ENCODE data around the gene HSF2.

The HSF2 gene

DNA sequence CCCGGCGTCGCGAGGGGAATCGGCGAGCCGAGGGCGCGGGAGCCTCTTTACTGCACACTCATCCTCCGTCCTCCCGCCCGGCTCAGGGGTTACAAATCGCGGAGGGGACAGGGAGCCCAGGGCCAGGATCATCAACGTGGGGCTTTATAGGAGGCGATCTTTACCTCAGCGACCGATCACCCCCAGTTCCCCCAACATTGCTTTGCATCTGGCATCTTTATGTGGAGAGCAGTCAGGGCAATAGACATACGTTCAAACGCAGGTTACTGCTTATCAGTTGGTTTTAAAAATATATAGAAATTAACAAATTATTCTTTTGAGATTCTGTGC is 634 bp downstream of the HSF2 start:
- DNase-seq (ENCODE audit: low spot score) = peak; percentile 25

- DNase-seq (ENCODE audit: low spot score) = peak; percentile 21
Measured at GRCh38 chr6:122400462-122401089, 1.1 kb downstream of the HSF2 start.

DNA sequence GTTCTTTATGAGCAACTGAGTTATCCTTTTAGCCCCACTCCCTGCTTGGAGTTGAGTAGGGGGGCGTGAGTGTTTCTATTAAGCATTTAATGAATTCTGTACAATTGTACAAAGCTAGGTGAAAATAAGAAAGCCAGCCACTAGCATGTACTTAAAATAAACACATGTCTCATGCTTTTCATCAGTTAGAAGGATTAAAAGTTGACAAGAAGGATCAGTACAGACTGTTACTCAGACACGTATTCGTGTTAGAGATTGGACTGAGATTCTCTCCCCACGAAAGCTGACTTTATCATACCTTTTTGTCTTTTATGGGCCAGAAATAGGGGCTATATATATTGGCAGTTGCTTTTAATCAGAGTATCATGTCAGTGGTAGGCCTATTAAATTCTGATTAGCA is 1.7 kb downstream of the HSF2 start:
- DNase-seq (ENCODE audit: low spot score) = no peak

- DNase-seq (ENCODE audit: low spot score) = no peak
Measured at GRCh38 chr6:122404444-122404843, 5.0 kb downstream of the HSF2 start.

DNA sequence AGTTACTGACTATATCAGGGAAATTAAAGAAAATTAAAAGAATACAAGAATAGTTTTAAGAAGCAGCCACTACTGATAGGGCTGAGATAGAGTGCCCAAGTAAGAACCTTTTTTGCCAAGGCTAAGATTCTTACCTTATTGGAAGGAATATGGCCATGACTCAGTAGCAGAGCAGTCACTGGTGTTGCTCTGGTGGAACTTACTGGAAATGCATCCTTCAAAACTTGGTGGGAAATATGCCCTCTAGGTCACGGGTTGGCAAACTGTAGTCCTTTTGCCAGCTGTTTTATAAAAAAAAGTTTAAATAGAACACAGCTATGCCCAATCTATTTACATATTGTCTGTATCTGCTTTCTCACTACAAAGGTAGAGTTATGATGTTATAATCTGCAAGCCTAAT is 6.0 kb downstream of the HSF2 start:
- no peak for DNase-seq (ENCODE audit: low spot score)

DNA sequence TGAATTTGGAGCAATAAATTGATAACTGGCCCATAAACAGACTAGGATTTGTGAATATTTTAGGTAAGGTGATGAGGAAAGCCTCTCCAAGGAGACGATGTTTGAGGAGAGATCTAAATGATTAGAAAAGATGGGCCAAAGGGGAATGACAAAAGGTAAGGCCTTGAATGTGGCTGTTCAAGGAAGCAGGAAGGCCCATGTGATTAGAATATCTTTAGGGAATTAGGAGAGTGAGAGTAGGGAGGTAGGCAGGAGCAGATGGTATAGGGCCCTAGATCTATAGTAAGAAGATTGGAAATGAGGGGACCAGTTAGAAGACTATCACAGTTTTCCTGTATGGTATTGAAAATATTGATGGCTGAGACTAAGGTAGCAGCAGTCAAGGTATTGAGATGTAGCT is 6.7 kb downstream of the HSF2 start:
- no peak for DNase-seq (ENCODE audit: low spot score)

DNA sequence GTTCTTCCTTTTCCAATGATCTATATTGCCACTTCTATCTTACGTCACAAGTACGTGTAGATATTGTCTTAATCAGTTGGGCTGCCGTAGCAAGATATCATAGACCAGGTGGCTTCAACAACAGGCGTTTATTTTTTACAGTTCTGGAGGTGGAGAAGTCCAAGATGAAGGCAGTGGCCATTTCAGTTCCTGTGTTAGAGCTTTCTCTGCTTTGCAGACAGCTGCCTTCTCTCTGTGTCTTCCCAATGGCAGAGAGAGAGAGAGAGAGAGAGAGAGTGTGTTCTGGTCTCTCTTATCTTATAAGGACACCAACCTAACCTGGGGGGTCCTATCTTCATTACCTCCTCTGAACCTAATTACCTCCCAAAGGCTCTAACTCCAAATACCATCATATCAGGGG is 8.3 kb downstream of the HSF2 start:
- no peak for DNase-seq (ENCODE audit: low spot score)

GRCh38 chr6:122408240-122408639 is 8.8 kb downstream of the HSF2 start:
- no peak for DNase-seq (ENCODE audit: low spot score)

DNA sequence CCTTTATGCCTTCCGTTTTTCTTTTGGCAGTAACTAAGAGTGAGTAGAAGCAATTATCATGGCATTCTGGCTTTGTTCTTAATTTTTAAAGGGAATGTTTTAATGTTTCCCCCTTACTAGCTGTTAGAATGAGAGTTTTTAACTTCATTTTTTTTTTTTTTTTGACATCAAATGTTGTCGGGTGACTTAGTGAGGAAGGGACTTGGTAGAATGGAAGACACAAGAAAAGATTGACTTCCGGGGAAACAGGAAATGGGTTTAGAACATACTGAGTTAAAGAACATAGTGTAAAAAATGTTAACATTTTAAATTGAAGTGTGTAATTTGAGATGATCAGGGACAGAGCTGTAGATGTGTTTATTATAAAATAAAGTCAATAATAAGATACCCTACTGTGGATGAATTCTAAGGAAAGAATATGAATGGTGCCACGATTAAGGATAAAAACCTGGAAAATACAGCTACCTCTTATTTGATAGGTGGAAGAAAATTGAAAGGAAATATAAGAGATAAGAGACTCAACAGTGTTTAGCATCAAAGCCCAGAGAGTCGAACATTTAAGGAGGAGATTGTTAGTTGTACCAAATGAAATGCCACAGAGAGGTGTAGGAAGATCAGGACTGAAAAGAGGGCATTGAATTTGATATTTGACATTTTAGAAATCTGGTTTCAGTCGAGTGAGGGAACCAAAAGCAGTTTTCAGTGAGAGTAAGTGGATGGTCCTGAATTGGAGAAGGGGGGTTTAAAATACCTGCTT is 9.4 kb downstream of the HSF2 start:
- DNase-seq (ENCODE audit: low spot score) = no peak

- DNase-seq (ENCODE audit: low spot score) = no peak
Measured at GRCh38 chr6:122412001-122412400, 12.5 kb downstream of the HSF2 start.

DNA sequence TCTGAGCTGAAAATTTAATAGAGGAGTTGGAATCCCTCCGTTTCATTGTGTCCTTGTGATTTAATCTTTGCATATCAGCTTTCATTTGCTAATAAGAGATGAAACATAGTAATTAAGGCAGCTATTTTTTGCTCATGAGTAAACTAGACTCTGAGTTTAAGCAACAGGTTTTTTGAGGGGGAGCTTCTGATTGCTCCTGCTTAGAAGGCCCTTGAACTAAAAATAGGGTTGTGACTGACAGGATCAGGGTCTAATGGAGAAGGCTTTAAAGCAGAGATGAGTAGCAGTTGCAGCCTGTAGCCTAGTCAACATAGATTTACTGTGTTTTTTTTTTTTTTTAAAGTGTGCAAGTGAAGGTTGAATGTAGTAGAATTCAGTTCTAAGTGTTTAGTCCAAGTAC is 17.4 kb downstream of the HSF2 start:
- no peak for DNase-seq (ENCODE audit: low spot score)

GRCh38 chr6:122422003-122422402 is 22.6 kb downstream of the HSF2 start:
- DNase-seq (ENCODE audit: low spot score) = no peak

GRCh38 chr6:122422614-122423267 is 23.3 kb downstream of the HSF2 start:
- DNase-seq (ENCODE audit: low spot score) = no peak

DNA sequence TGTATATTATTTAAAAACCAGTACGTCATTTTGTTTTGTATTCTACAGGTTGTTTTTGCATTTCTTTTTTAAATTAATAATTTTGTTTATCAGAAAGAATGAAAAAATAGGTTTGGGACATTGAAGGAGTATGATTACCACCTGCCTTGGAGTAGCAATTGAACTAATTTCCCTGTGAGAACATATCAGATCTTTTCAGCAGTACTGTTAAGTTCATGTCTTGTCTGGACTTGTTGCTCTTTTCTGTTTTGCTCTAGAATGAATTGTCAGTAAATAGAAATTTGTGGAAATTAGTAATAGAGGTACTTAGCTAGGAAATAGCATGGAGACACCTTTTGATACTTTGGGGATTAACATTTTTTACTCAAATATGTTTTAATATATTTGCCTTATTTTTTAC is 24.3 kb downstream of the HSF2 start:
- no peak for DNase-seq (ENCODE audit: low spot score)

- DNase-seq (ENCODE audit: low spot score) = no peak
Measured at GRCh38 chr6:122426597-122426996, 27.1 kb downstream of the HSF2 start.

DNA sequence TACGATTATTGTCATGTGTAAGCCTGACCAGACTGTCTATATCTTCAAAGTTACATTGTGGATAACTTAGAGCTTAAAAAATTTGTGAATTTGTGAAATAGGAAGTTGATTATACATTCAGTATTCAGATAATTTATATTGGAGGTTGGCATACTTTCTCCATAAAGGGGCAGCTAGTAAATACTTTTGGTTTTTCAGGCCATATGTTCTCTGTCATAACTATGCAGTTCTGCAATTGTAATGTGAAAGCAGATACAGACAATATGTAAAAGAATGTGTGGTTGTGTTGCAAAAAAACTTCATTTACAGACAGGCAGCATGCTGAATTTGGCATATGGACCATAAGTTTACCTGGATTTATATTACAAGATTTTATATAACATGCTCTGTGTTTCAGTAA is 29.3 kb downstream of the HSF2 start:
- no peak for DNase-seq (ENCODE audit: low spot score)

DNA sequence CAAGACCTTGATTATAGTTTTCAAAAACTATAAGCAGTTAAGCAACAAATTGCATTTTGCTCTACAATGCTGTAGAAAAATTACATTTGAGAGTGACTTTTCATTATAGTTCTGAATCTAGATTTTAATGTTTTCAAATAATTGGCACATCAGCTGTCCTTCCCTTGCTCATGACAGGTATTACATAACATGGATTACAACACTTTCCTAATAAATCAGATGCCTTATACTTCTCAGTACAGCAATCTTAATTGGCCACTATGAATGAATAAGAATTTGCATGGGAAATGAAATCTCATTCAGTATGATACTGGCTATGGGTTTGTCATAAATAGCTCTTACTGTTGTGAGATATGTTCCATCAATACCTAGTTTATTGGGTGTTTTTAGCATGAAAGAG is 29.9 kb downstream of the HSF2 start:
- DNase-seq (ENCODE audit: low spot score) = no peak

GRCh38 chr6:122431780-122432179 is 32.3 kb downstream of the HSF2 start:
- DNase-seq (ENCODE audit: low spot score) = no peak

DNA sequence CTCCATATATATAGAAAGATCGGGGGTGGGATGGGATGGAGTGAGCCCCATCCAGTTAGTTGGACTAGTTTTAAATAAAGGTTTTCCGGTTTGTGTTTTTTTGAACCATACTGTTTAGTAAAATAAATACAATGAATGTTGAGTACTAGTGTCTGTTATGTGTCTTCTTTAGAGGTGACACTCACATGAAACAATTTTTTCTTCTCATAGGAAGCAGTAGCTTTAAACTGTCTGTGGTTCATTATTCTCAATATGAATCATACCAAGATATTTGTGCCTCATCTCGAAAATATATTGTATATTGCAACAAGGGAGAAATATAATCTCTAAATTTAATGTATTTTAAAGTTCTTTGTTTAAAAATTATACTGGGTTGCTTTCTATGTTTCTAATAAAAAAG is 33.4 kb downstream of the HSF2 start:
- no peak for DNase-seq (ENCODE audit: low spot score)

DNA sequence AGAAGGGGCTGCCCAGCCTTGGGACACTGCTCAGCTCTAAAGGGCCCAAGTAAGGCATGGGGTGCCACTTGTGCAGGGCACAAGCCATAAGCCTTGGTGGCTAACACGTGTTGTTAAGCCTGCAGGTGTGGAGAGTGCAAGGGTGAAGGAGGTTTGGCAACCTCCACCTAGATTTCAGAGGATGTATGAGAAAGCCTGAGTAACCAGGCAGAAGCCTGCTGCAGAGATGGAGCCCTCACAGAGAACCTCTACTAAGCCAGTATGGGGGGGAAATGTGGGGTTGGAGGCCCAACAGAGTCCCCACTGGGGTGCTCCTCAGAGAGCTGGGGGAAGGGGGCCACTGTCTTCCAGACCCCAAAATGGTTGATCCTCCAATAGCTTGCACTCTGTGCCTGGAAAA is 39.5 kb downstream of the HSF2 start:
- DNase-seq (ENCODE audit: low spot score) = no peak

DNA sequence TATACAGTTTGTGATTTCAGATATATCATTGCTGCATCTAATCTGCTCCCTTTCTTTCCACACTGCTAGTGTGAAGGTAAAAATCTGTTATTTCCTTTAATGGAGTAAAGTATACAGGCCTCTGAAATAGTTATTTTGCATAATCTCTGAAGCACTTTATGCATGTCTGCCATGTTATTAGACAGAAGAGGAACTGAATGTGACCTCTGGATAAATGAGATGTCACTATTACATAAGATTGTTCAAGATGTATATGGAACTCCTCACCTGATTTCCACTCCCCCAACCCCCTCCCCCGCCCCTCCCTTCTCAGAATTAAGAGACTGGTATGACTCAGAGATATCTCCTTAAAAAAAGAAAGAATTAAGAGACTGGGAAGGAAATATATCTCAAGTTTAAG is 45.8 kb downstream of the HSF2 start:
- no peak for DNase-seq (ENCODE audit: low spot score)

GRCh38 chr6:122449069-122449468 is 49.6 kb downstream of the HSF2 start:
- no peak for DNase-seq (ENCODE audit: low spot score)

DNA sequence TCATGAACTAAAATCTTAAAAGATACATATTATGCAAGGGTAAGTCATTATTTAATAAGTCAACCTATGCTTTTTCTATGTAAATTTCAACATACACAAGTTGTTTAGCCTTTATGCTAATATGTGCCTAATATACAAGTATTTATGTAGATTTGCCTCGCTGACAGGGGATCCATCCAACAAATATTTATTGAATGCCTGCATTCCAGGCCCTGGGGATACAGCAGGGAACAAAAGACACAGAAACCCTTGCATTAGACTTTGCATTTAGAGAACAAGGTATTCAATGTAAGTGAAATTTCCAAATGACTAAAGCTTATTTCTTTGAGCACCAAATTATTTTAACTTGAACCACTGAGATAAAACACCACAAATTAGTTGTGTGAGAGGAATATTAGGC is 53.1 kb downstream of the HSF2 start:
- DNase-seq (ENCODE audit: low spot score) = no peak

GRCh38 chr6:122454673-122455072 is 55.2 kb downstream of the HSF2 start:
- no peak for DNase-seq (ENCODE audit: low spot score)
